Measurements from ENCODE around the gene TTC33. TPM values are rescaled to one million over a fixed set of nuclear protein-coding genes. Genes with fewer than 3 reads are reported as not detected.

The TTC33 gene
- 10.8 and 13.4 TPM in 2 replicates for total RNA-seq

GRCh38 chr5:40755407-40756365, at the start of gene TTC33:
Gene TTC33 (minus strand): TSS chr5:40755961. CDS start chr5:40747018, 8,943 bp downstream.

GRCh38 chr5:40798012-40798800, 42.4 kb upstream of the TTC33 start, which contains the start of gene PRKAA1:
Gene PRKAA1 (minus strand): TSS chr5:40798374. CDS start chr5:40798189, 185 bp downstream.

GRCh38 chr5:40679913-40680681, 75.7 kb downstream of the TTC33 start, which contains the start of gene PTGER4:
Gene PTGER4 (plus strand): TSS chr5:40679915. CDS start chr5:40680994, 1,079 bp downstream.

Small RNA genes within 50 kb of the gene (small RNA-seq; reads per million reads assigned to genes)
- not detected for gene RF00092
- not detected for gene RF00191

Other genes with a start within 250 kb of the TTC33 start
- gene PTGER4, start 76.0 kb downstream of the TTC33 start, total RNA-seq, result 83.0 and 92.9 TPM in 2 replicates
- gene PRKAA1, start 42.4 kb upstream of the TTC33 start, total RNA-seq, result 105 and 146 TPM in 2 replicates
- 137 and 204 TPM in 2 replicates for gene RPL37, start 79.3 kb upstream of the TTC33 start, total RNA-seq
- gene CARD6, start 85.4 kb upstream of the TTC33 start, total RNA-seq, result 35.9 and 45.8 TPM in 2 replicates
- gene C7, start 153.5 kb upstream of the TTC33 start, total RNA-seq, result 0.67 and 3.9 TPM in 2 replicates

Data from vein endothelial cell (primary cell).